Stimulated activated naive CD8-positive, alpha-beta T cell treated with anti-CD3 and anti-CD28 coated beads, Interleukin-15, amount 100 ng/mL, for 72 hours (primary cell): ENCODE measurements around the gene IGF1R.
A peak's percentile ranks its signal among the peaks of the same experiment; 100 is the strongest.
"Not testable (repeated sequence)": the region's sequence is repeated elsewhere in the genome, so short reads cannot be mapped to it uniquely, and the experiment has no call there.

Experiments used
- ATAC-seq: fragments of 150-1000 bp; cut with Tn5 transposase; 2 replicates; pipeline ENCODE4 v1.10.0; 2021; ENCODE audit warnings: mild to moderate bottlenecking, moderate library complexity
- DNase-seq, 2 donors: peaks; one replicate each; pipeline ENCODE4 v3.0.0; 2021 to 2022
- H3K27ac Mint-ChIP-seq, 2 donors: one replicate each; pipeline ENCODE4 v1.8.0; 2022; ENCODE audit warnings: mild to moderate bottlenecking in 2 of 2, mixed read lengths in 2 of 2, moderate library complexity in 2 of 2
- H3K27me3 Mint-ChIP-seq: one replicate; pipeline ENCODE4 v1.8.0; 2022; ENCODE audit warnings: mixed read lengths
- H3K4me1 Mint-ChIP-seq: one replicate; pipeline ENCODE4 v1.8.0; 2022; ENCODE audit warnings: mild to moderate bottlenecking, mixed read lengths
- H3K4me3 Mint-ChIP-seq, 2 donors: one replicate each; pipeline ENCODE4 v1.8.0; 2022; ENCODE audit warnings: mild to moderate bottlenecking in 2 of 2, mixed read lengths in 2 of 2, moderate library complexity in 1 of 2
- H3K9me3 Mint-ChIP-seq, 2 donors: one replicate each; pipeline ENCODE4 v1.8.0; 2022; ENCODE audit warnings: mixed read lengths in 2 of 2

IGF1R gene

DNA sequence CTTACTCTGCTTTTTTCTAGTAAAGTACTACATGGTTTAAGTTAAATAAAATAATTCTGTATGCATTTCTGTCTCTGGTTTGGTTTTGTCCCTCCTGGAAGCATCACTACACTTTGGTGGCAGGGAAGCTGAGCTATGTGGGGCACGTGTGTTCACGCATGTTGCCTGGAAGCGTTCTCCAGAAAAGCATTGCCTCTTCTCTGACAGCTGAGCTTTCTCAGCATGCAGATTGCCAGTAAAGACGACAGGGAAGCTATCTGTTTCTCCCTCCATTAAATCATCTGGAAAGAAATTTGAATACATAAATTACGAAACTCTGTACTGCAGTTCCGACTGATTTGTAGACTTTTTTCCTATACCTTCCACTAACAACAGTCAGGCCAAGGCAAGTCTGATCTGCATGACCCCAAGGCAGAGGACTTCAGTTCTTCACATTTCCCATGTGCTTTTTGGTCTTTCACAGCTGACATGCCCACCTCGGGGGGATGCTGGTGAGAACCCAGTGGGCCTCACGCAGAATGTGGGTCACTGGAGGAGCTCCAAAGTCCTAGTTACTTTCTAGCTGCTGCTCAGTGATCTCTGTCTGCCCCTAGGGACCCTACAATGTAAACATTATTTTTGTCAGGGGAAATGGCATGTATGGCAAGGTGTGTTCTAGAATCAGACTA lies 316.3 kb downstream of the IGF1R start:
- no peak for ATAC-seq
- H3K27ac Mint-ChIP-seq, result peak overlapping the region in 1 of 2 donors; percentile 48
- H3K4me3 Mint-ChIP-seq, result no peak overlapping the region
- no peaks in the 10 kb centered on the region for H3K27me3 Mint-ChIP-seq
- peaks cover 15 to 20% of the 10 kb centered on the region in 2 donors for H3K9me3 Mint-ChIP-seq
- DNase-seq, result no peak
- H3K4me1 Mint-ChIP-seq, result no peaks in the 10 kb centered on the region

GRCh38 chr15:98965134-98965491 lies 316.8 kb downstream of the IGF1R start:
- H3K27me3 Mint-ChIP-seq, ATAC-seq, H3K4me1 Mint-ChIP-seq, H3K4me3 Mint-ChIP-seq, DNase-seq: not testable (repeated sequence)
- Mint-ChIP-seq H3K27ac (peak overlapping the region in 1 of 2 donors; percentile 48), H3K9me3 (peaks cover 15 to 20% of the 10 kb centered on the region in 2 donors)

GRCh38 chr15:98965597-98965996 lies 317.3 kb downstream of the IGF1R start:
- Mint-ChIP-seq H3K27me3 (no peaks in the 10 kb centered on the region), H3K27ac (no peak overlapping the region), H3K4me3 (no peak overlapping the region), H3K4me1 (no peaks in the 10 kb centered on the region), H3K9me3 (peaks cover 15 to 19% of the 10 kb centered on the region in 2 donors)
- ATAC-seq (no peak), DNase-seq (no peak)

DNA sequence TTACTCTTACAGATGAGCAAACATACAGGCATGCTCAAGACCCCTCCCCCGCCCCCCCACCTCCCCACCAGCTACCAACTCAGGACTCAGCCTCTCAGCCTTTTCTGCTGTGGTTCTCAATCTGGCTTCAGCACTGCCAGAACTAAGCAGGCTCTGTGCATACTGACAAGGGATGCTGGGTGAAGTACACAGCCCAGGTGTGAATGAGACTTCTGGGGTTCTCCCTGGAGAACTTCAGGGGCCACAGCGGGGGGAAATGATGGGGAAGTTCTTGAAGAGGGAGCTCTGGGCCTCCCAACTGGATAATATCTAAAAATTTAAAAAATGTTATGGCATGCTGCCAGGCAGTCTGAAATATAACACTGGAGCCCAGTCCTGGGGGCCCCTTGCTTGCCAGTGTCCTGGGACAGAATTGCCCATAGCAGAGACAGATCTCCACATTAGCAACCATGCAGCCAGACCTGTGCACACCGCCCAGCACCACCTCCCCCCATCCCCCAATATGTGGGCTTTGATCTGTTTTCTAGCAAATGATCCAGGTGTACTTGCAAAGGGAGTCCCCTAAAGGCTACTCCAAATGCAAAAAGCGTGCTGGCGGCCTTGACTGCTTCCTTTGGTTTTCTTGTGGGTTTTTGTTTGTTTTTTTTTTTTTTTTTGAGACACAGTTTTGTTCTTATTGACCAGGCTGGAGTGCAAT lies 317.9 kb downstream of the IGF1R start:
- Mint-ChIP-seq H3K9me3 (peaks cover 11 to 13% of the 10 kb centered on the region in 2 donors), H3K27me3 (no peaks in the 10 kb centered on the region), H3K27ac (no peak overlapping the region), H3K4me3 (no peak overlapping the region), H3K4me1 (no peaks in the 10 kb centered on the region)
- DNase-seq, result no peak
- ATAC-seq, result no peak

- no peak for ATAC-seq
- H3K27ac Mint-ChIP-seq, result no peak overlapping the region
- no peak overlapping the region for H3K4me3 Mint-ChIP-seq
- H3K4me1 Mint-ChIP-seq, result no peaks in the 10 kb centered on the region
- DNase-seq, result no peak
- no peaks in the 10 kb centered on the region for H3K27me3 Mint-ChIP-seq
- peaks cover 4 to 5% of the 10 kb centered on the region in 2 donors for H3K9me3 Mint-ChIP-seq
These were observed 318.8 kb downstream of the IGF1R start for GRCh38 chr15:98967096-98967495.

DNA sequence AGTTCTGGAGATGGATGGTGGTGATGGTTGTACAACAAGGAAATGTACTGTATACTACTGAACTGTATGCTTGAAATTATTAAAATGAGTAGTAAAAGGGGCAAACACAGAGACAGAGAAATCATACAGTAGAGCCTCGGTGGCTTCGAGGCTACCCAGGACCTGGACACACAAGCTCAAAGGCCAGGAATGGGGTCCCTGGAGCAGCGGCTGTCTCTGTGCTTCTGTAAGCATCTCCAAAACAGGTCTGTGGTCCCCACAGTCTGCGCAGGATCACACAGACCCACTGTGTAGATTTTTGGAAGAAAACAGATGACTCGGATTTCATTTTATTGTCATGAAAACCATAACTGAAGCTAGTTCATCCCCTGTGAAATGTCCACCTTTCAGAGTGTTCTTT lies 319.6 kb downstream of the IGF1R start:
- DNase-seq, result no peak
- no peak for ATAC-seq
- no peaks in the 10 kb centered on the region for H3K4me1 Mint-ChIP-seq

GRCh38 chr15:98968576-98968975 lies 320.2 kb downstream of the IGF1R start:
- Mint-ChIP-seq H3K27me3 (no peaks in the 10 kb centered on the region), H3K9me3 (no peaks in the 10 kb centered on the region), H3K4me1 (no peaks in the 10 kb centered on the region), H3K27ac (no peak overlapping the region), H3K4me3 (no peak overlapping the region)
- ATAC-seq (no peak), DNase-seq (no peak)

More for the DNA sequence above, 319.6 kb downstream of the IGF1R start:
- H3K9me3 Mint-ChIP-seq, result no peaks in the 10 kb centered on the region
- H3K4me3 Mint-ChIP-seq, result no peak overlapping the region
- no peaks in the 10 kb centered on the region for H3K27me3 Mint-ChIP-seq
- H3K27ac Mint-ChIP-seq, result no peak overlapping the region

- H3K27ac Mint-ChIP-seq, result peak overlapping the region in 1 of 2 donors; percentile 59
- no peak overlapping the region for H3K4me3 Mint-ChIP-seq
- no peak for DNase-seq
These were observed 320.9 kb downstream of the IGF1R start for GRCh38 chr15:98969126-98969735.

GRCh38 chr15:98970799-98971198 lies 322.5 kb downstream of the IGF1R start:
- ATAC-seq (no peak), DNase-seq (no peak)
- no peaks in the 10 kb centered on the region for H3K9me3 Mint-ChIP-seq
- H3K27ac Mint-ChIP-seq, result no peak overlapping the region
- no peaks in the 10 kb centered on the region for H3K4me1 Mint-ChIP-seq
- no peaks in the 10 kb centered on the region for H3K27me3 Mint-ChIP-seq
- H3K4me3 Mint-ChIP-seq, result no peak overlapping the region

More at GRCh38 chr15:98969126-98969735, 320.9 kb downstream of the IGF1R start:
- ATAC-seq, result no peak
- H3K4me1 Mint-ChIP-seq, result no peaks in the 10 kb centered on the region
- no peaks in the 10 kb centered on the region for H3K9me3 Mint-ChIP-seq
- H3K27me3 Mint-ChIP-seq, result no peaks in the 10 kb centered on the region

DNA sequence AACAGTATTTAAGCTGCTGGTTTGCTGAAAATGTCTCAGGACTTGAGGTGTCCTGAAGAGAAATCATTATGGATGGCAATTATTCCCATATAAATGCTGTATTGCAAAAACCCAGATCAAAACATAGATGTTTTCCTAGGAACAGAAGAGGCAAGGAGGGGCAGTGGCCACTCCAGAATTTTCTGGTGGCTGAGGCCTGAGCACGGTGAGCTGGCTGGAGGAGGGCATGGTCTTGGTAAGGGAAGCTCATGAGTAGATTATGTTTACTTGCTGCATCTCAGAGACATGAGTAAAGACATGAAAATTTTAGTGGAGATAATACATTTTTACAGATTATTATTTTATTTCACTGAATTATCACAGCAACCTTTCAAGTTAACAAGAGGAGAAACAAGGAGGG lies 328.2 kb downstream of the IGF1R start:
- ATAC-seq (no peak), DNase-seq (no peak)
- Mint-ChIP-seq H3K4me1 (no peaks in the 10 kb centered on the region), H3K27me3 (no peaks in the 10 kb centered on the region), H3K9me3 (no peaks in the 10 kb centered on the region), H3K4me3 (no peak overlapping the region), H3K27ac (peak overlapping the region in 1 of 2 donors; percentile 6)

- Mint-ChIP-seq H3K9me3 (no peaks in the 10 kb centered on the region), H3K4me3 (no peak overlapping the region), H3K27me3 (no peaks in the 10 kb centered on the region), H3K4me1 (no peaks in the 10 kb centered on the region), H3K27ac (peak overlapping the region in 1 of 2 donors; percentile 62)
- no peak for DNase-seq
- no peak for ATAC-seq
These were observed 329.1 kb downstream of the IGF1R start for GRCh38 chr15:98977441-98977840.

DNA sequence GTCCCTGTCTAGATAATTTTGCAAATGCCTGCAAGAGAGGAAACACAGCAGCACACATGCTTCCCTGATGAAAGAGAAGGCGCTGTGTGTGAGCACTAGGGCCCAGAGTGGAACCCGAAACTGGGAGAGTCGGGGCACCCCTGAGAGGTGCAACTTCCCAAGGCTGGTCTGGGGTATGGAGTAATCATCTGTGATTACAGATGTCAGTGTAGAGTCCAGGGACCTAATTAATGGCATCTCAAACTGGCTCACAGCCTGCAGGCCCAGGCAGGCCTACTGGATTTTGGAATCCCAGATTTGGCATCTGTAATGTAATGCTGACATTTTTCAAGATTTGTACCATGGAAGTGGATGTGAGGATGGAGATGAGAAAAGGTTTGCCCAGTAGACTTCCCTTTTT lies 329.8 kb downstream of the IGF1R start:
- ATAC-seq (no peak), DNase-seq (no peak)
- no peaks in the 10 kb centered on the region for H3K4me1 Mint-ChIP-seq
- no peaks in the 10 kb centered on the region for H3K9me3 Mint-ChIP-seq
- no peaks in the 10 kb centered on the region for H3K27me3 Mint-ChIP-seq
- no peak overlapping the region for H3K27ac Mint-ChIP-seq
- H3K4me3 Mint-ChIP-seq, result no peak overlapping the region

DNA sequence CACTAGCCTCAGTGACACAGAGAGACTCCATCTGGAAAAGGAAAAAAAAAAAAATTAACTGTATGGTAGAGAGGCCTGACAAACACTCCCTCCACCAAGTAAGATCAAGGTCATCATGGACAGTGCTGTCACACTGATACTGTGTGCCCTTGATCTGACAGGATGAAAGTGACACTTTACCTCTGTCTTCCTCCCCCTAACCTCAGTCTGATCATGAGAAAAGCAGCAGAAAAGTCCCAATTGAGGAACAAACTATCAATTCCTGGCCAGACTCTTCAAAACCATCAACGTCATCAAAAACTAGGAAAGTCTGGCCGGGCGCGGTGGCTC lies 332.5 kb downstream of the IGF1R start:
- H3K27me3 Mint-ChIP-seq, result no peaks in the 10 kb centered on the region
- DNase-seq (no peak), ATAC-seq (no peak)
- H3K9me3 Mint-ChIP-seq, result peaks cover 5 to 13% of the 10 kb centered on the region in 2 donors
- H3K27ac Mint-ChIP-seq, result no peak overlapping the region
- H3K4me3 Mint-ChIP-seq, result no peak overlapping the region
- no peaks in the 10 kb centered on the region for H3K4me1 Mint-ChIP-seq

DNA sequence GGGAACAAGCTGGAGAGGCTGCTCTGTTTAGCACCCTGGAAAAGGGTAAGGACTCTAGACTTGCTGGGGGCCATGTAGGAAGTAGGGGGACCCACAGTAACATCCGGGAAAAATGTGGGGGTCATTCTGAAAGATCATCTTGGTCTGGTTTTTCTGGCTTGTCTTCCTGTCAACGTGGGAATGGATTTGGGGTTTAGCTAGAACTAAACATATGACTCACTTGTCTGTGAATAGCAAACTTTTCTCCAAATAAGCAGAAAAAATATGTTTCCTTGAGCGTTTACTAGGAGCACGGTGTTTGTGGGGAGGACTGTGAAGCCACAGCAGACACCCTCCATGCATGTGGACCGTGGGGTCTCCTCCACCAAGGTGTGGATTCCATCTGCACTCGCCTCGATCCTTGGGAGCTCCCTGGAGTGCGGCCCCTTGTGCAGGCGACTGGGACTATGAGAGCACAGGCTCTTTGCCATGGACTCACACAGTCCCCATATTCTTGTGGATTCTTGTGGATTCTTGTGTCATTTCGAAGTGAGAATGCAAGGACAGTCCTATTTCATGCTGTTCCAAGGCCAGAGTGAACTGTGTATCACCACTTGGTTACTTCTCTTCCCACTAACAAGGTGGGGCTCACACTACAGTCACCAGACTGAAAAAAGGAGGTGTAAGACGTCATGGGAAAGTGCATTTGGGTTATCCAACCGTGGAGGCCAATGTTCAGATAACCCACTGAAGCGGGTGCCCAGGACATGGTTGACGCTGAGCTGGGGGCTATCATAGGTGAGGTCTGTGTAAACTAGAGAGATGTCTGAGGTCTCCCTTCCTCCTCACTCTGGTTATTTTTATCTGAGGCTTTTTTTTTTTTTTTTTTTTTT lies 333.7 kb downstream of the IGF1R start:
- H3K4me1 Mint-ChIP-seq, result no peaks in the 10 kb centered on the region
- H3K27ac Mint-ChIP-seq, result no peak overlapping the region
- no peaks in the 10 kb centered on the region for H3K27me3 Mint-ChIP-seq
- no peak for ATAC-seq
- H3K4me3 Mint-ChIP-seq, result no peak overlapping the region
- DNase-seq, result no peak
- peaks cover 15 to 24% of the 10 kb centered on the region in 2 donors for H3K9me3 Mint-ChIP-seq

- Mint-ChIP-seq H3K9me3 (peaks cover 15 to 24% of the 10 kb centered on the region in 2 donors), H3K27me3 (no peaks in the 10 kb centered on the region), H3K4me3 (no peak overlapping the region), H3K4me1 (no peaks in the 10 kb centered on the region), H3K27ac (no peak overlapping the region)
- no peak for ATAC-seq
- DNase-seq, result no peak
These were observed 335.0 kb downstream of the IGF1R start for GRCh38 chr15:98983334-98983733.
